Lung (tissue), 12 donors: ENCODE measurements around the gene MSH3. TPM values are rescaled to one million over a fixed set of nuclear protein-coding genes. Genes with fewer than 3 reads are reported as not detected.

Experiments
- ATAC-seq: fragments of 200-7000 bp; cut with Tn5 transposase; one replicate; pipeline ENCODE4 v1.9.1; 2020; ENCODE audit warnings: moderate number of reproducible peaks; ENCODE audit not compliant: insufficient read depth, low FRiP score
- DNase-seq, 3 donors: peaks; one replicate each; pipeline ENCODE4 v3.0.0-alpha.2; 2013 to 2017
- H3K27ac ChIP-seq, 2 donors: one replicate each; pipeline ENCODE4 v1.5.1; 2013; ENCODE audit warnings: mild to moderate bottlenecking in 2 of 2, moderate library complexity in 2 of 2, control low read depth in 1 of 2, inconsistent platforms in 1 of 2, low read depth in 1 of 2, low read length in 1 of 2
- H3K27me3 ChIP-seq, 3 donors: one replicate each; pipeline ENCODE4 v1.5.1; 2013; ENCODE audit warnings: low read length in 2 of 3; ENCODE audit not compliant: control insufficient read depth in 3 of 3, insufficient read depth in 3 of 3
- H3K36me3 ChIP-seq, 4 donors: one replicate each; pipeline ENCODE4 v1.5.1; 2013; ENCODE audit warnings: low read length in 4 of 4, mild to moderate bottlenecking in 1 of 4, moderate library complexity in 1 of 4; ENCODE audit not compliant: control insufficient read depth in 4 of 4, insufficient read depth in 4 of 4
- H3K4me1 ChIP-seq, 5 donors: one replicate each; pipeline ENCODE4 v1.5.1; 2013; ENCODE audit warnings: low read length in 5 of 5, mild to moderate bottlenecking in 2 of 5, moderate library complexity in 1 of 5; ENCODE audit not compliant: control insufficient read depth in 5 of 5, insufficient read depth in 5 of 5
- H3K4me3 ChIP-seq: one replicate; pipeline ENCODE4 v1.5.1; 2013; ENCODE audit warnings: mild to moderate bottlenecking, control low read depth, moderate library complexity
- H3K9ac ChIP-seq, 2 donors: one replicate each; pipeline ENCODE4 v1.5.1; 2013; ENCODE audit warnings: low read length in 2 of 2, control low read depth in 1 of 2; ENCODE audit not compliant: insufficient read depth in 1 of 2
- H3K9me3 ChIP-seq, 4 donors: one replicate each; pipeline ENCODE4 v1.5.1; 2013; ENCODE audit warnings: low read length in 3 of 4, mild to moderate bottlenecking in 1 of 4, moderate library complexity in 1 of 4; ENCODE audit not compliant: control insufficient read depth in 4 of 4, insufficient read depth in 3 of 4
- CTCF ChIP-seq: IDR thresholded peaks from 2 replicates; pipeline ENCODE4 v1.5.1; 2012; ENCODE audit warnings: mild to moderate bottlenecking; ENCODE audit errors: control extremely low read depth, extremely low read depth
- WGBS, 2 donors: extraction: QIAGEN DNeasy Blood & Tissue Kit; methylation state at CpG; one replicate each; pipeline ENCODE4 v1.1.7; 2013; 5-methylcytosine and 5-hydroxymethylcytosine counted together
- polyA plus RNA-seq, 2 donors: library from polyadenylated mRNA; stranded (reverse); fragments of 200-250 nt; gene quantifications; one replicate each; pipeline ENCODE4 v1.2.1, GENCODE V29; 2013
- total RNA-seq, 2 donors: library from RNA; depleted of rRNA in 1 of 2; stranded (reverse); fragments of >200 nt in 1 of 2; gene quantifications; one replicate each; pipeline ENCODE4 v1.2.1, GENCODE V29; 2014 to 2021
- donor health status: control.
- donor health status: control.
- donor health status: Bipolar disorder and iron deficiency.
- donor health status: healthy.
- donor health status: DM: yes; HTN: yes; CAD: no.

MSH3 gene
- total and polyA plus RNA-seq, 4 donors = 2.8 to 29.0 (median 9.6) TPM

- Histone ChIP-seq H3K27ac (no peak overlapping the region), H3K27me3 (no peaks in the 10 kb centered on the region), H3K36me3 (peaks cover 8 to 30% (median 20%) of the 10 kb centered on the region in 4 donors), H3K9ac (no peak overlapping the region), H3K9me3 (no peaks in the 10 kb centered on the region), H3K4me3 (no peak overlapping the region), H3K4me1 (no peaks in the 10 kb centered on the region)
- ATAC-seq (no peak), DNase-seq (no peak)
- whole genome bisulfite sequencing, 2 donors = 95 to 100% methylated on average over 1 of the region's 1 CpG
- TF ChIP-seq CTCF = no peak
These were observed 7.7 kb downstream of the MSH3 start for GRCh38 chr5:80662108-80662507.

GRCh38 chr5:80665057-80665456 lies 10.6 kb downstream of the MSH3 start:
- Histone ChIP-seq H3K4me1 (peaks cover 0 to 3% (median 0%) of the 10 kb centered on the region in 5 donors), H3K9me3 (no peaks in the 10 kb centered on the region), H3K4me3 (no peak overlapping the region), H3K9ac (no peak overlapping the region), H3K27me3 (no peaks in the 10 kb centered on the region), H3K36me3 (peaks cover 11 to 21% (median 17%) of the 10 kb centered on the region in 4 donors), H3K27ac (no peak overlapping the region)
- TF ChIP-seq CTCF = no peak
- 92 to 96% methylated on average over 4 of the region's 4 CpGs for WGBS, 2 donors
- no peak for ATAC-seq
- no peak for DNase-seq

GRCh38 chr5:80667384-80667783 lies 12.9 kb downstream of the MSH3 start:
- TF ChIP-seq CTCF = no peak
- no peaks in the 10 kb centered on the region for H3K9me3 ChIP-seq
- peaks cover 0 to 3% (median 0%) of the 10 kb centered on the region in 5 donors for H3K4me1 ChIP-seq
- ATAC-seq (no peak), DNase-seq (no peak)
- peaks cover 14 to 25% (median 16%) of the 10 kb centered on the region in 4 donors for H3K36me3 ChIP-seq
- no peak overlapping the region for H3K27ac ChIP-seq
- H3K4me3 ChIP-seq = no peak overlapping the region
- WGBS, 2 donors = 86 to 90% methylated on average over 8 of the region's 8 CpGs
- no peak overlapping the region for H3K9ac ChIP-seq
- H3K27me3 ChIP-seq = no peaks in the 10 kb centered on the region
